Peyer's patch (tissue), 4 donors: ENCODE data around the gene ARPP21.

Experiments used
- POLR2A ChIP-seq, 2 donors: fragments of 450-650 bp; IDR thresholded peaks; one replicate each; pipeline ENCODE4 v1.5.1; 2017; ENCODE audit warnings: antibody characterized with exemption in 2 of 2, mild to moderate bottlenecking in 2 of 2, moderate library complexity in 2 of 2
- TF ChIP-seq, protein P1 (sequence below), 6 experiments: fragments of 450-650 bp in 4 of 6; fragments of 200-600 bp in 2 of 6; sonication (generic) in 1 of 6; IDR thresholded peaks; one replicate each; pipeline ENCODE4 v1.5.1; 2017 to 2019; ENCODE audit warnings: antibody characterized with exemption in 6 of 6, mild to moderate bottlenecking in 3 of 6, moderate library complexity in 1 of 6

DNA sequence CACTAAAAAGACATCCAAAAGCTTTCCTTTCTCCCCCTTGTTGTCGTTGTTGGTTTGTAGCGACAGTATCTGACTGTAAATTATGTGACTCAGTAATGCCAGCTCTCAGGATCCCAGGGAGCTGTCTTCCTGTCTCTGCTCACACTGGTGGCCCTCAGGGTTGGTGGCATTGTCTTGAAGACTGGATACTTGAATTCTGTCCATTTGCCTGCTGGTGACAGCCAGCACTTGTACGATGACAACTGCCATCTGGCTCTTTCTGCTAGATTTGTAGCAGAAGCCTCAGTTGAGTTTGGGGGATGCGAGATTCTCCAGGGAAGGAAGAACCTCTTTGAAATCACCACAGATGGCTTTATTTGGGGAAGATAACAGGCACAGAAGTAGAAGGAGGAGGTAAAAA, 120.8 kb downstream of the ARPP21 start:
- TF ChIP-seq, protein P1, sequence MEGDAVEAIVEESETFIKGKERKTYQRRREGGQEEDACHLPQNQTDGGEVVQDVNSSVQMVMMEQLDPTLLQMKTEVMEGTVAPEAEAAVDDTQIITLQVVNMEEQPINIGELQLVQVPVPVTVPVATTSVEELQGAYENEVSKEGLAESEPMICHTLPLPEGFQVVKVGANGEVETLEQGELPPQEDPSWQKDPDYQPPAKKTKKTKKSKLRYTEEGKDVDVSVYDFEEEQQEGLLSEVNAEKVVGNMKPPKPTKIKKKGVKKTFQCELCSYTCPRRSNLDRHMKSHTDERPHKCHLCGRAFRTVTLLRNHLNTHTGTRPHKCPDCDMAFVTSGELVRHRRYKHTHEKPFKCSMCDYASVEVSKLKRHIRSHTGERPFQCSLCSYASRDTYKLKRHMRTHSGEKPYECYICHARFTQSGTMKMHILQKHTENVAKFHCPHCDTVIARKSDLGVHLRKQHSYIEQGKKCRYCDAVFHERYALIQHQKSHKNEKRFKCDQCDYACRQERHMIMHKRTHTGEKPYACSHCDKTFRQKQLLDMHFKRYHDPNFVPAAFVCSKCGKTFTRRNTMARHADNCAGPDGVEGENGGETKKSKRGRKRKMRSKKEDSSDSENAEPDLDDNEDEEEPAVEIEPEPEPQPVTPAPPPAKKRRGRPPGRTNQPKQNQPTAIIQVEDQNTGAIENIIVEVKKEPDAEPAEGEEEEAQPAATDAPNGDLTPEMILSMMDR (IDR thresholded peaks at IDR 0.05) = no peak
- no peak for TF ChIP-seq POLR2A (IDR thresholded peaks at IDR 0.05)
